SK-N-MC (cell line): Measurements from ENCODE around the gene WBP1L.

ENCODE experiments used
- EZH2 ChIP-seq: fragments of 200-600 bp; sonication (generic); IDR thresholded peaks from one replicate; pipeline ENCODE4 v1.6.1; 2017; ENCODE audit warnings: antibody characterized with exemption
- POLR2AphosphoS5 ChIP-seq: IDR thresholded peaks from 2 replicates; pipeline ENCODE4 v1.6.1; 2012; ENCODE audit warnings: mild to moderate bottlenecking, low read depth, low read length, borderline replicate concordance

DNA sequence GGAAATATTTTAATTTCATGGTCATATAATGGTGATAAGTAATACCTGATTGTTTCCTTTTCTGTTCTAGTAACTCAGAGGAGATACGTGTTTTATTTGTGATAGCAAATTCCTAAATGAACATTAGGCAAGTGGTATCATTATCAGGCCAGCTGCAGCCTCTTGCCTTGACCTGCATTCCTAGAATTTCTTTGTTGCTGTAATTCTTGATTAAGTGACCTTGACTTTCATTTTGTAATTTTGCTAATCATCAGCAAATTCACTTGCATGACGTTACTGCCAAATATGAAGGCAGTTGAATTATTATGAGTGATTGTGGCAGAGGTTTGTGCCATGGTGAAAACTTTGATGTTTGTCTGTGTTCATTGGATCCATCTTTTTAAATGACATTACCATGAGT is 119.9 kb downstream of the WBP1L start:
- TF ChIP-seq POLR2AphosphoS5 (no peak), EZH2 (no peak)
